ENCODE results near the gene COMMD1.
"Not testable (repeated sequence)": the region's sequence is repeated elsewhere in the genome, so short reads cannot be mapped to it uniquely, and the experiment has no call there.

The COMMD1 gene

DNA sequence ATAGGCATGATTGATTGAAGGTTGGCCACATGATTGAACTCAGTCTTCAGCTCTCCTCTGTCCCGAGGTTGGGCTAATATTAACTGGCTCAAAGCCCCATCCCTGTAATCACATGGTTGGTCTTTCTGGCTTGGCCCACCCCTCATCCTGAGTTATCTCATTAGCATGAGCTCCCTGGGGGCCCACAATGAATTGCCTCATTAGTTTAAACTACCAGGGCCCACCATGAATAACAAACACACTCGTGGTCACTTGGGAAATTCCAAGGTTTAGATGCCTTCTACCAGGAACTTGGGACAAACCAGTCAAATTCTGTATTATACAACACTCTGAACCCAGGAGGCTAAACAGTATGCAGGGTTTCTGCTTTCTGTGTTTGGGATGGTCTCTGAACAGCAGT is 168.8 kb downstream of the COMMD1 start:
- DNase-seq (ENCODE audit: low spot score): no peak

DNA sequence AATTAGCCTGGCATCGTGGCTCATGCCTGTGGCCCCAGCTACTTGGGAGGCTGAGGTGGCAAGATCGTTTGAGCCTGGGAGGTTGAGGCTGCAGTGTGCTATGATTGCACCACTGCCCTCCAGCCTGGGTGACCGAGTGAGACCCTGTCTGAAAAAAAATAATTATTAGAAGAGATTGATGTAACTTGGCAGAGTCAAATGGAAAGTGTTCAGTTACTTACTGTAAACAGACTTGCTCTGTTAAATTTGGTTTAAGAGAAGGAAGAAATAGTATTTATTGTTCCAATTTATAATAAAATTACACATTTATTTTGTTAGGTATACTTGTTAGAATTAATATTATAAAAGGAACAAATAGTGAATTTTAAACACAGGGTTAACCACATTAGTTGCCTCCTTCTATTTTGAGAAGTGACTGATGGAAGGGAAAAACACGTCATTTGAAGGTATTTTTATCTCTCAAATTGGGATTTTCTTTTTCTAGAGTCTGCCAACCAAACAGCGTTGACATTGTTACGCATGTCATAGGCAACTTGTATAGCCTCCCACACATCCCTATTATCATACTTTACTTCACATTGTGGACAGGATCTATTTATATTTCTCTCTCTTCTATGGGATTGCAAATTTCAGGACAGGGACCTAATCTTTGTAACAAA is 171.6 kb downstream of the COMMD1 start:
- DNase-seq (ENCODE audit: low spot score): no peak

GRCh38 chr2:62084801-62085200 is 179.3 kb downstream of the COMMD1 start:
- no peak for DNase-seq (ENCODE audit: low spot score)

DNA sequence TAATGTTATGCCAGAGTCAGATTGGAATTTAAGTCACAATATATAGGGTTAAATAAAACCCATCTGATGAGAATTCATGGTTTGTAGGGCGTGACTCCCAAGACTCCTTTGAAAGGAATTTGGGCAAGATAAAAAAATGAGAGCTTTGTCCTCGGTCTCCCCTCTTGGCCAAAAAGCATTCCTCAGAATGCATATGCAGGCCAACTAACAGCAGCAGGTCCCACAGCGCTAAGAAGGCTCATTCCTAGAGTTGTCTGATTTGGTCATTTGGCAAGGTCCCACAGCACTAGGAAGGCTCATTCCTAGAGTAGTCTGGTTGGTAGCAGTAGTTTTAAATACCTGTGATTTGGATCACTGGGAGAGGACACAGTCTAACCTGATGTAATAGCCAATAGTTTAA is 184.2 kb downstream of the COMMD1 start:
- DNase-seq (ENCODE audit: low spot score): no peak

- DNase-seq (ENCODE audit: low spot score): no peak
These were observed 186.0 kb downstream of the COMMD1 start for GRCh38 chr2:62091471-62091870.

DNA sequence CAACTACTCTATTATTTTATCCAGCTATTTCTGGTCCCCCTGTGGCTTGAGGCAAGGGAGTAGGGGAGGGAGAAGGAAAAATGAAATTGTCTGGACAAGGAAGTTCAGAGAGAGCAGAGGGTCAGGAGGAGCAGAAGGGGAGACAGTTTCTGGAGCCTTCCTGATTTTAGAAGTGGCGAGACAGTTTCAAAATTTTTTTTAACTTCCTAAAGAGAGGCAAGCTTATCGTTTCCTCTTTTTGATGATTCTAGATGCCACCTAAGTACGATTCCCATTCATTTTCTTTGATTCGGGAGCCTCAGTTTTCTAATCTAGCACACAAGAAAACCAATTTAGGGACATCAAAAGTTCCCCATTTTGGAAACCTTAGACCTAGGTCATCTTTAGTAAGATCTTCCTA is 193.6 kb downstream of the COMMD1 start:
- peak; percentile 61 for DNase-seq (ENCODE audit: low spot score)

DNA sequence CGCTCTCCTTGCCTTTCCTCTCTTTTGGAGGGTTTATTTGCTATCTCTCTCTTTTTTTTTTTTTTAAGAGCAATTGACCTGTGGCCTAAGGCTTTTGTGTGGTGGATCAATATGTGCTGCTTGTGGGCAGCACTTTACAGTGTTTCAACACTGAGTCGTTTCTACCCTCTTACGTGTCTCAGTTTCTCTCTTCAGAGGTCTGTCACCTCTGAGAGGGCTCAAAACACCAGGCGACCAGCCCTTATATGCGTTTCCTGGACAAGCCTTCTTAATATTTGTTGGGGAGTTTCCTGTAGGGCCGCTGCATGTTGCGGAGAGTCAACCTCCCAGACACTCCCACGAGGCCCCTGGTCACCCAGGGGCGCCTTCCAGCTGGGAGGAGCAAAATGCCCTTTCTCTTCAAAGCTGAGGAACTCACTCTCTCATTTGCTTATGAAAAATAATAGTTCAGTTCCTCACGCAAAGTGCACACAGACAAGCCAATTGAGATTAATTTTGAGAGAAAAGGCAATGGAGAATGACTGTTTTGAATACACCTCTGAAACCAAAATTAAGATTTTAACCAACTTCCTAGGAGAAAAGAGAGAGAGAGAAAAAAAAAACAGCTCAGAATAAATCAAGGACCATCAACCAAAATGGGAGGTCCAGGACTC is 194.2 kb downstream of the COMMD1 start:
- no peak for DNase-seq (ENCODE audit: low spot score)

- DNase-seq (ENCODE audit: low spot score): no peak
These were observed 196.4 kb downstream of the COMMD1 start for GRCh38 chr2:62101886-62102285.

DNA sequence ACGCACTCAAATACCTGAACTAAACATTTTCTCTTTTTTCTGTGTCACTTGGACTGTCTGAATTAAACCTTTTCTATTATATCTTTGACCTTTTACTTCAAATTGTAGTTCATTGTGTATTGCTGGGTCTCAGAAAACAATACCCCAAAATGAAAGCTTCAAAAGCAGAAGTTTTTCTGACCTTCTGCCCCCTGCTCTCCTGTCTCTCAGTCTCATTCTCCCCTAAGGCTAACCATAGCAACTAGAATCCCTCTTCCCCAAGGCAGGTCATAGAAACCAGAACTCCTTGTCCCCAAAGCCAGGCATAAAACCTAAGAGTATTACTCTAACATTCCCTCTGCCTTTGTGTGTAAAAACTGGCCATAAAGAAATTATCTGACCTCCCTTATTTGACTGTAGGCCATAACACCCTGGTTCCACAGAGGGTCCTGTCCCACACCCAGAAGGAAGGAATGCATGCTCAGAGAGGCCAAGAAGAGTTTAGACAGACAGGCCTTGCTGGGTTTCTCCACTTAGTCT is 197.0 kb downstream of the COMMD1 start:
- no peak for DNase-seq (ENCODE audit: low spot score)

- DNase-seq (ENCODE audit: low spot score): no peak
These were observed 204.1 kb downstream of the COMMD1 start for GRCh38 chr2:62109554-62109953.

GRCh38 chr2:62110415-62111025 is 205.0 kb downstream of the COMMD1 start:
- no peak for DNase-seq (ENCODE audit: low spot score)

DNA sequence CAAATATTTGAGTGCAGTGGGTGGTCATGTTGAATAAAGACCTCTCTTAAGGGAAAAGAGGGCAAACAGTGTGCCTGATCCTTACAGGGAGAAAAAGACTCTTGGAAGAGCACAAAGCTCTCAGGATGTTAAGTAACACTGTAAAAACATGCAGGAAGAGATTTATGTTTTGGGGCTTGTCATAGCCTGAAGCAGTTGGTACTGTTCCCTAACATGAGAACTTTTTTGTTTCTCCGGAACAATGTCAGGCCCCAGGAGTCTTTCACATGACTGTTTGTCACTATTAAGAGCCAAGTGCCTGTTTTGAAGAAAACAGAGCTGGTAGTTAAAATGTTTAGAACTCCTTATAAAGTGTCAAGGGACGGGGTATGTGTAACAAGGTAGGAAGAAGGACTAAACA is 206.7 kb downstream of the COMMD1 start:
- DNase-seq (ENCODE audit: low spot score): peak; percentile 25

DNA sequence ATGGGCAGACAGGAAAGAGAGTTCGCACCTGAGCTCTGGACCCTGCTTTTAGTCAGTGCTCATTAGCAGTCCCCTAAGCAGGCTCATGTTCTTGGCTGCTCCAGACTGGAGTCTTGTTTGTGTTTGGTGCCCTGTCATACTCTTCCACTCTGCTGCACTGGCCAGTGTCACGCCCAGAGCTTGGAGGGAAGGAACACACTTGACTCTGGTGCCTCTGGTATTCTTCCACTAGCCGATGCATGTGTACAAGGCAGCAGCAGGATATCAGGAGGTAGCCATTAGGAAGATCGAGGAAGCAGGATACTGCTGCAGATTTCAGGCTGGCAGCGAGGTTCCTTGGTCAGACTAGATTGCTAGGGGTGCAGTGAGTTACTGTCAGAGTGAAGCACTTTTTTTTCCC is 209.1 kb downstream of the COMMD1 start:
- peak; percentile 18 for DNase-seq (ENCODE audit: low spot score)

DNA sequence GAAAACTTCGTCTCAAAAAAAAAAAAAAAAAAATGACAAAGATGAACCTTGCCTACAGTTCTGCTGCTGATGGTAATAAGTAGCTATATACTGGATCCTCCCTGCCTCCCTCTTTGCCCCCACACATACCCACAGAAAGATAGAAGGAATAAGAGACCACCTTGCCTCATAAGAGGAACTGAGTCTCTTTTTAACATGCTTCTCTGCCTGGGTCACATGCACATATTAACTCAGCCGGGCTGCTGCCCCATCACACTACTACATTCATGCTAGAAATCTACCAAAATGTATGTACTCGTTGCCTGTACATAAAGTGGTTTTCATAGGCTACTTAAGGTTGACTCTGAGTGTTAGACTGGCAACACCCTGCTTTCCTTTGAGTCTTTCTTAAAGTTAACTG is 211.5 kb downstream of the COMMD1 start:
- DNase-seq (ENCODE audit: low spot score): no peak

GRCh38 chr2:62118160-62118559 is 212.7 kb downstream of the COMMD1 start:
- no peak for DNase-seq (ENCODE audit: low spot score)

DNA sequence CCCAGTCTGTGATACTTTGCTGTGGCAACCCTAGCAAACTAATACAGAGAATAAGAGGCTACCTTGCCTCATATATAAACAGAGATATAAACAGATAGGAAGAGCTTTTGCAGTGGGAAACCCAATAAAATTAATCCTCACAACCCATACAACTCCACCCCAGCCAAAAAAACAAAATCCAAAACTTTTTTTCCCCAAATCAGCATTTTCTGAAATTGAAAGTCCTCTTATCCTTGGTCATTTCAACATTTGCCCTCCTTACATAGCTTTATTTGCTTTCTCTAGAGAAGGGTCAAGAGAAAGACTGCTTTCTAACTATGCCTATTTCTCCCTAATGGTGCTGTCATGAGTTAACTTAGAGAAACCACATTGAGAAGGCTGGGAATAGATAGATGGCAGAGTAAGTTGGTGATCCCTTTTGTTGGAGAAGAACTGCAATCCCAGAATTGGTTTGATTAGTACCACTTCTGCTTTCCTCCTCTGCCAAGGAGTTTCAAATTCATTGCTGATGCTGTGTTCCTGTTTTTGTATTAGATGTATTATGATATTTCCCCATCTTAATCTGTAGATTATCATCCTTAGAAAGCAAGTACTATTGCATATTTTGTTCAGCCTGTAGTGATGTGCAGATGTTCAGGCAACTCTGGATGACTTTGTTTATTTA is 214.0 kb downstream of the COMMD1 start:
- DNase-seq (ENCODE audit: low spot score): no peak

GRCh38 chr2:62126239-62126638 is 220.8 kb downstream of the COMMD1 start:
- DNase-seq (ENCODE audit: low spot score): not testable (repeated sequence)

- no peak for DNase-seq (ENCODE audit: low spot score)
These were observed 227.9 kb downstream of the COMMD1 start for GRCh38 chr2:62133320-62133823.

GRCh38 chr2:62136956-62137830 is 231.7 kb downstream of the COMMD1 start:
- no peak for DNase-seq (ENCODE audit: low spot score)

DNA sequence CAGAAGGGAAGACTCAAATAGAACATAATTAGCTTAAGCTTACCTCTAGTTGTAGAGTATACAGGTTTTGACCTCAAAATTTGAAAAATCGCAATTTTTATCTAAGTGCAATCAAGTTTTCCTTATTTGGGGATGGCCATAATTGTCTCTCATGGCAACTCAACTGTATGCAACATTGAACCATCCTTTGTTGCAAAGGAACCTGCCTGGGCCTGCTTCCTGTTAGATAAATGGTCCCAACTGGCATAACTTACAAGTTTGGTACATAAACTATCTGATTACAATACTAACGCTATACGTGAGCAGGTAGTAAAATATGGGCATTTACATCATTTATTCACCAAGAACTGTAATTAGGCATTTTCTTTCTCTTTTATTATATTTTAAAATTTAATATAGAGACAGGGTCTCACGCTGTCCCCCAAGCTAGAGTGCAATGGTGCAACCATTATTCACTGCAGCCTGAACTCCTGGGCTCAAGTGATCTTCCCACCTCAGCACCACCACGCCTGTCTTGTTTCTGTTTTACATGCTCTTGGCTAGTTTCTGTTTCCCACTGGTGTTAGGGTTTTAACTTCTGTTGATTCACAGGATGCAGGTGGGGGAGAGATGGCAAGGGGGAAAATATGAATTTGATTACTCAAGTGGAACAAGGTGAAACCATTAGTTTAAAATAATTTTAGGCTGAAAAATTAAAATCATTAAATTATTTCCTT is 235.1 kb downstream of the COMMD1 start:
- no peak for DNase-seq (ENCODE audit: low spot score)

Data from pons (tissue), 1 donor.